Activated CD4-positive, CD25-positive, alpha-beta regulatory T cell treated with anti-CD3 and anti-CD28 coated beads, Interleukin-2, amount 50 U/mL, for 16 hours (primary cell): ENCODE measurements around the gene ABHD16B.
"Not testable (repeated sequence)": the region's sequence is repeated elsewhere in the genome, so short reads cannot be mapped to it uniquely, and the experiment has no call there.

Source experiments
- DNase-seq: peaks from one replicate; pipeline ENCODE4 v3.0.0-alpha.2; 2020; ENCODE audit warnings: low read depth, low spot score

ABHD16B gene

GRCh38 chr20:63834491-63834880 lies 26.8 kb upstream of the ABHD16B start:
- no peak for DNase-seq

- no peak for DNase-seq
Observed at GRCh38 chr20:63835021-63835858, 26.1 kb upstream of the ABHD16B start.

- DNase-seq = no peak
Observed at GRCh38 chr20:63836458-63837344, 24.6 kb upstream of the ABHD16B start.

GRCh38 chr20:63837479-63837878 lies 23.8 kb upstream of the ABHD16B start:
- no peak for DNase-seq

- no peak for DNase-seq
Observed at GRCh38 chr20:63839620-63840019, 21.7 kb upstream of the ABHD16B start.

GRCh38 chr20:63840405-63840828 lies 20.9 kb upstream of the ABHD16B start:
- DNase-seq = no peak

- no peak for DNase-seq
Observed at GRCh38 chr20:63842258-63842657, 19.0 kb upstream of the ABHD16B start.

GRCh38 chr20:63843222-63843621 lies 18.1 kb upstream of the ABHD16B start:
- DNase-seq = no peak

GRCh38 chr20:63843778-63844177 lies 17.5 kb upstream of the ABHD16B start:
- DNase-seq = no peak

GRCh38 chr20:63844511-63844991 lies 16.7 kb upstream of the ABHD16B start:
- DNase-seq = no peak

- DNase-seq = no peak
Observed at GRCh38 chr20:63846128-63846771, 15.0 kb upstream of the ABHD16B start.

- DNase-seq = no peak
Observed at GRCh38 chr20:63846888-63847236, 14.4 kb upstream of the ABHD16B start.

GRCh38 chr20:63847237-63848002 lies 13.9 kb upstream of the ABHD16B start:
- no peak for DNase-seq

GRCh38 chr20:63848003-63848911 lies 13.0 kb upstream of the ABHD16B start:
- DNase-seq = no peak

GRCh38 chr20:63850689-63851547 lies 10.4 kb upstream of the ABHD16B start:
- DNase-seq = no peak

GRCh38 chr20:63851548-63851943 lies 9.8 kb upstream of the ABHD16B start:
- DNase-seq = not testable (repeated sequence)

- not testable (repeated sequence) for DNase-seq
Observed at GRCh38 chr20:63853733-63854068, 7.6 kb upstream of the ABHD16B start.

GRCh38 chr20:63854069-63854765 lies 7.1 kb upstream of the ABHD16B start:
- DNase-seq = no peak
